KMS-11 (cell line): ENCODE measurements around the gene RDX.
"Not testable (repeated sequence)": the region's sequence is repeated elsewhere in the genome, so short reads cannot be mapped to it uniquely, and the experiment has no call there.

Experiments
- H2AFZ ChIP-seq: fragments of 200-600 bp; sonication (generic); 2 replicates; pipeline ENCODE4 v1.6.1; 2016; ENCODE audit warnings: antibody characterized with exemption, mixed run types, low read depth
- H3K27ac ChIP-seq: fragments of 200-600 bp; sonication (generic); 2 replicates; pipeline ENCODE4 v1.6.1; 2016; ENCODE audit warnings: mild to moderate bottlenecking, mixed run types
- H3K27me3 ChIP-seq: fragments of 200-600 bp; sonication (generic); 2 replicates; pipeline ENCODE4 v1.6.1; 2017; ENCODE audit warnings: mild to moderate bottlenecking, low read depth, mixed run types, moderate library complexity; ENCODE audit not compliant: insufficient read depth
- H3K36me3 ChIP-seq: fragments of 200-600 bp; sonication (generic); 2 replicates; pipeline ENCODE4 v1.6.1; 2017; ENCODE audit warnings: mild to moderate bottlenecking, mixed run types; ENCODE audit not compliant: insufficient read depth
- H3K4me1 ChIP-seq: fragments of 200-600 bp; sonication (generic); 2 replicates; pipeline ENCODE4 v1.6.1; 2016; ENCODE audit warnings: mild to moderate bottlenecking, low read depth, mixed run types; ENCODE audit not compliant: poor library complexity, severe bottlenecking
- H3K4me2 ChIP-seq: fragments of 200-600 bp; sonication (generic); 2 replicates; pipeline ENCODE4 v1.7.0; 2016; ENCODE audit warnings: mild to moderate bottlenecking, mixed run types
- H3K4me3 ChIP-seq: fragments of 200-600 bp; sonication (generic); IDR thresholded peaks from 2 replicates; pipeline ENCODE4 v1.6.1; 2017; ENCODE audit warnings: low read depth, low read length, mixed read lengths; ENCODE audit not compliant: insufficient read depth
- H3K79me2 ChIP-seq: fragments of 200-600 bp; sonication (generic); 2 replicates; pipeline ENCODE4 v1.6.1; 2016; ENCODE audit warnings: low read depth, mixed run types; ENCODE audit not compliant: insufficient read depth
- H3K9ac ChIP-seq: fragments of 200-600 bp; sonication (generic); 2 replicates; pipeline ENCODE4 v1.6.1; 2016; ENCODE audit warnings: mild to moderate bottlenecking, mixed run types
- H4K20me1 ChIP-seq: fragments of 200-600 bp; sonication (generic); 2 replicates; pipeline ENCODE4 v1.6.1; 2016; ENCODE audit warnings: mild to moderate bottlenecking, mixed run types; ENCODE audit not compliant: insufficient read depth
- CTCF ChIP-seq: fragments of 200-600 bp; sonication (generic); conservative IDR thresholded peaks from 2 replicates; pipeline ENCODE4 v1.6.1; 2017; ENCODE audit warnings: low read depth, mild to moderate bottlenecking, antibody characterized with exemption, low read length, moderate library complexity, mixed read lengths

Gene RDX

GRCh38 chr11:110287537-110287936 lies 8.9 kb downstream of the RDX start:
- Histone ChIP-seq H4K20me1 (0 out of 2 replicates have a peak, but pooled peaks cover 7% of the 10 kb centered on the region), H3K27me3 (no peaks in the 10 kb centered on the region), H3K4me2 (no peak overlapping the region), H3K27ac (no peak overlapping the region), H2AFZ (no peak overlapping the region), H3K4me1 (peaks cover 19% of the 10 kb centered on the region), H3K36me3 (no peaks in the 10 kb centered on the region), H3K9ac (no peak overlapping the region), H3K4me3 (no peak overlapping the region), H3K79me2 (peaks cover 83% of the 10 kb centered on the region)
- TF ChIP-seq CTCF, result no peak

GRCh38 chr11:110286298-110287040 lies 9.9 kb downstream of the RDX start:
- Histone ChIP-seq H3K4me1 (peaks cover 17% of the 10 kb centered on the region), H3K4me3 (no peak overlapping the region), H3K4me2 (no peak overlapping the region), H3K79me2 (peaks cover 72% of the 10 kb centered on the region), H4K20me1 (0 out of 2 replicates have a peak, but pooled peaks cover 6% of the 10 kb centered on the region), H3K9ac (no peak overlapping the region), H3K27me3 (no peaks in the 10 kb centered on the region), H3K36me3 (no peaks in the 10 kb centered on the region), H2AFZ (no peak overlapping the region), H3K27ac (no peak overlapping the region)
- no peak for TF ChIP-seq CTCF

- H3K4me1 ChIP-seq, result peaks cover 21% of the 10 kb centered on the region
- H3K27ac ChIP-seq, result no peak overlapping the region
- 0 out of 2 replicates have a peak, but pooled peaks cover 6% of the 10 kb centered on the region for H4K20me1 ChIP-seq
- no peak overlapping the region for H2AFZ ChIP-seq
- H3K79me2 ChIP-seq, result peaks cover 59% of the 10 kb centered on the region
- no peak for TF ChIP-seq CTCF
- H3K4me3 ChIP-seq, result no peak overlapping the region
- H3K27me3 ChIP-seq, result no peaks in the 10 kb centered on the region
- H3K4me2 ChIP-seq, result no peak overlapping the region
- no peaks in the 10 kb centered on the region for H3K36me3 ChIP-seq
- H3K9ac ChIP-seq, result no peak overlapping the region
Observed at GRCh38 chr11:110283862-110284261, 12.6 kb downstream of the RDX start.

GRCh38 chr11:110280595-110280994 lies 15.8 kb downstream of the RDX start:
- not testable (repeated sequence) for H3K4me3 ChIP-seq, H3K36me3 ChIP-seq, H3K4me2 ChIP-seq, H2AFZ ChIP-seq, H3K9ac ChIP-seq, H4K20me1 ChIP-seq, H3K27me3 ChIP-seq, H3K4me1 ChIP-seq, H3K27ac ChIP-seq
- H3K79me2 ChIP-seq, result peaks cover 35% of the 10 kb centered on the region

- Histone ChIP-seq H3K36me3 (no peaks in the 10 kb centered on the region), H2AFZ (no peak overlapping the region), H3K79me2 (peaks cover 29% of the 10 kb centered on the region), H4K20me1 (no peaks in the 10 kb centered on the region), H3K9ac (no peak overlapping the region), H3K27ac (no peak overlapping the region), H3K4me3 (no peak overlapping the region), H3K4me1 (peaks cover 3% of the 10 kb centered on the region), H3K27me3 (no peaks in the 10 kb centered on the region), H3K4me2 (no peak overlapping the region)
- no peak for TF ChIP-seq CTCF
Observed at GRCh38 chr11:110279881-110280280, 16.5 kb downstream of the RDX start.
